ENCODE results near the gene KCTD10. TPM values are rescaled to one million over a fixed set of nuclear protein-coding genes. Genes with fewer than 3 reads are reported as not detected.

KCTD10 gene
- total RNA-seq, 1 donor from 2014 or later: 27.1 TPM

Other genes with a start within 250 kb of the KCTD10 start
- gene FOXN4, start 168.0 kb downstream of the KCTD10 start, total RNA-seq: not detected
- 0.78 TPM for gene MYO1H, start 129.4 kb downstream of the KCTD10 start, total RNA-seq
- gene UBE3B, start 334 bp upstream of the KCTD10 start, total RNA-seq: 50.9 TPM
- gene MMAB, start 96.2 kb upstream of the KCTD10 start, total RNA-seq: 68.1 TPM
- gene MVK, start 96.5 kb upstream of the KCTD10 start, total RNA-seq: 9.4 TPM
- gene FAM222A, start 236.5 kb upstream of the KCTD10 start, total RNA-seq: 25.0 TPM

Data from Right ventricle myocardium superior (tissue), 1 donor.